Activated T-helper 9 cell treated with anti-CD3 and anti-CD28 coated beads, Interleukin-2, amount 50 U/mL, for 16 hours (primary cell): Measurements from ENCODE around the gene GAS7.
"Not testable (repeated sequence)": the region's sequence is repeated elsewhere in the genome, so short reads cannot be mapped to it uniquely, and the experiment has no call there.

Experiments
- DNase-seq: peaks from one replicate; pipeline ENCODE4 v3.0.0-alpha.2; 2020; ENCODE audit warnings: low read depth

The GAS7 gene

GRCh38 chr17:10111907-10112452, 86.4 kb downstream of the GAS7 start:
- DNase-seq = no peak

- DNase-seq = no peak
Measured at GRCh38 chr17:10109146-10109545, 89.3 kb downstream of the GAS7 start.

GRCh38 chr17:10107316-10108165, 90.9 kb downstream of the GAS7 start:
- DNase-seq = no peak

- DNase-seq = no peak
Measured at GRCh38 chr17:10106067-10106466, 92.3 kb downstream of the GAS7 start.

- DNase-seq = no peak
Measured at GRCh38 chr17:10105513-10106001, 92.8 kb downstream of the GAS7 start.

- no peak for DNase-seq
Measured at GRCh38 chr17:10103712-10104111, 94.7 kb downstream of the GAS7 start.

GRCh38 chr17:10102817-10103216, 95.6 kb downstream of the GAS7 start:
- DNase-seq = no peak

- DNase-seq = no peak
Measured at GRCh38 chr17:10099051-10099571, 99.3 kb downstream of the GAS7 start.

GRCh38 chr17:10096596-10096995, 101.8 kb downstream of the GAS7 start:
- DNase-seq = no peak

- DNase-seq = not testable (repeated sequence)
Measured at GRCh38 chr17:10095295-10095694, 103.1 kb downstream of the GAS7 start.

- no peak for DNase-seq
Measured at GRCh38 chr17:10094797-10095196, 103.6 kb downstream of the GAS7 start.

- DNase-seq = no peak
Measured at GRCh38 chr17:10092595-10092994, 105.8 kb downstream of the GAS7 start.

GRCh38 chr17:10091046-10091445, 107.4 kb downstream of the GAS7 start:
- DNase-seq = no peak

- no peak for DNase-seq
Measured at GRCh38 chr17:10089196-10089804, 109.1 kb downstream of the GAS7 start.

GRCh38 chr17:10088444-10088843, 110.0 kb downstream of the GAS7 start:
- DNase-seq = no peak

- DNase-seq = no peak
Measured at GRCh38 chr17:10087355-10087754, 111.1 kb downstream of the GAS7 start.

GRCh38 chr17:10083864-10084263, 114.5 kb downstream of the GAS7 start:
- no peak for DNase-seq

GRCh38 chr17:10082795-10083194, 115.6 kb downstream of the GAS7 start:
- DNase-seq = no peak

GRCh38 chr17:10081571-10082169, 116.7 kb downstream of the GAS7 start:
- no peak for DNase-seq

- no peak for DNase-seq
Measured at GRCh38 chr17:10077561-10078299, 120.7 kb downstream of the GAS7 start.

GRCh38 chr17:10075919-10076318, 122.5 kb downstream of the GAS7 start:
- DNase-seq = no peak

GRCh38 chr17:10073941-10074340, 124.5 kb downstream of the GAS7 start:
- DNase-seq = no peak
